HL-60/S4 treated with phorbol 12-myristate 13-acetate at 8.2 ng/mL for 4 days and 3 days (cell line): ENCODE results near the gene LMTK2.

Experiments used
- in situ Hi-C: fragments of 300-500 bp; cut with MboI; formaldehyde crosslinking; loops from 2 replicates; pipeline ENCODE4 v1.15.0; 2022; ENCODE audit warnings: low sequenced_read_pairs

The LMTK2 gene

DNA sequence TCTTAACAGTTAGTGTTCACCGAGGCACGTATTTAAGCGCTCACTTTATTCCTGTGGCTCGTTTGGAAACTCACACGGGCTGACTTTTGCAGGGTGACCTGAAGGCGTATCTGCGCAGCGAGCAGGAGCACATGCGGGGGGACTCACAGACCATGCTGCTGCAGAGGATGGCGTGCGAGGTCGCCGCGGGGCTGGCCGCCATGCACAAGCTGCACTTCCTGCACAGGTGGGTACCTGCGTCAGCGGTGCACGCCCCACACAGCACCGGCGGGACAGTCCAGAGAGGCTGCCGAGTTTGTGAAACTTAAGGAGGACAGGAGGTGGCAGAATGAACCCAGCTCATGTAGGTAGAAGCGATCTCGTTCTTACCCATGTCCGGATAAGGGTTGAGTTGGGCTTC is 64.8 kb downstream of the LMTK2 start:
- in situ Hi-C loops: no loop called here

DNA sequence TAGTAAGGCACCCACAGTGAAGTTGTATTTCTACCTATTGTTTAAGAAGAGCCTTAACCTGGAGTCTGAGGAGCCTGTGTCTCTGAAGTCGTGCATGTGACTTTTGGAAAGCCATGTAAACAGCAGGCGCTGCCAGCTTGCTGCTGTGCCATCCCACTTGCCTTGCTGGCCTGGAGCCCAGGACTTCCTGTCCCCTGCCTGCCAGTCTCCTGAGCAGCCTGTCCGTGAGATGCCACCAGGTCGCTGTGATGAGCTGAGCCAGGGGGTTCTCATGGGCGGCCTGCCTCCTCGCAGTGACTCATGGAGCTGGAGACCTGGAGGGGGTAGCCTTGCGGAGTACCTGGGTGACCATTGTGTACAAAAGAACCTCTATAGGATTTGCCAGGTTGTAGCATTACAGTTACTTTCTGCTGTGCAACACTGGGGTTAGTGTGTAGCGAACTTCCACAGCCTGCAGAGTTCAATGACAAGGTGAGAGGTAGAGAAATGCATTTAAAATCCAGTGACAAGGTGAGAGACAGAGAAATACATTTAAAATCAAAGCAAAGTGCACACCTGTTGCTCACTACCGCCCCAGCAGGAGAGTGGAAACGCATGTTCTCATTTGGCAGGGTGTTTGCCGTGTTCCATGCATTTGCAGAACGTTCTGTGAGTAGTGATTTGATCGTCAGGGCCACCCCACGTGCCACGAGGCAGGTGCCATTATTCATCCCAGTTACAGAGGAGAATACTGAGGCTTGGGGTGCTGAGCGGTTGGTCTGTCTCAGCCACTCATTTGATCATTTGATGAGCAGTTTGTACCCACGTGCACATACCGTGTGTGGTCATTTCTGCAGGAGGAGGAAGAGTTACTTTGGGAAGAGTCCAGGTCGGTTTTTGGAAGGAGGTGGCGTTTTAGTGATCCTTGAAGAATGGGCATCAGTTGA is 67.9 kb downstream of the LMTK2 start:
- in situ Hi-C loops: no loop called here

DNA sequence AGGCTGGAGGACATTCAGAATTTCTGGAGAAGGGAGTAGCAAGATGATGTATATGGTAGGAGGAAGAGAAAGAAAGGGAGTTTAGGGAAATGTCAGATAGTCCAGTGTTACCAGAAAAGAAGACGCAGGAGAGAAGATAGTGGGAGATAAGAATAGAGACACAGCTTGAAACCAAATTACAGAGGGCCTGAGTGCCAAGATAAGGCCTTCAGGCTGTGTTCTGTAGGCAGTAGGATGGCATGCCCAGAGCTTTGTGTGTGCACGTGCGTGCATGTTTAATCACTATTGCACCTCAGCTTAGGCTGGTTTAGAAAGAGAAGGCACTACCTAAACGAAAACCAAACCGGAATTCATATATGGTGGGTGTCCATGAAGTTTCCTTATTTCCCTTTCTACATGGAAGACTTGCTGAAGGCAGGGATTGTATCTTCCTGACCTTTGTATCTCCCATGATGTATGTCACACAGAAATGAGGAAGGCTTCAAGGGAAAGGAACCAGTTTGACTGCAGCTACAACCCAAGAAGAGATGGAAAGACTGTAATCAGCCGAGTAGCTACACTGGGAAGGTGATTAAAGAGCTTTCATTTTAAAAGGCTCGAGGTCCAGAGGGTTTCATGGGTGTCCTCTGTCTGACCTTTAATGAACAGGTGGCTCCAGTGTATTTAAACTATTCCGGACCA is 68.7 kb downstream of the LMTK2 start:
- in situ Hi-C loops: no loop called here

DNA sequence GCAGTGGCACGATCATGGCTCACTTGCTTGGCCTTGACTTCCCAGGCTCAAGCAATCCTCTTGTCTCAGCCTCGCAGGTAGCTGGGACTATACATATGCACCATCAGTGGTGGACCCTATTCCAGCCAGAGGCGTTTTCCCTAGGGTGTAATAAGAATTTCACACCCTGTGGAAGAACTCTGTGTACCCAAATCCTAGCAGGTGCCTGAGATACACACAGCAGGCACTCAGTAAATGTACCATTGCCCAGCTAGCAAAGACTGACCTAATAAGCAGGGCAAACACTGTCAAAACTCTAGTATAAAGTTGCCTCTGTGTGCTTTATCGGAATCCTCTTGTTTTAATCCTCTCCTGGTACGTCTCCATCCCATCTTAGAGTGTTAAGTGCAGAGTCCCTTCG is 70.9 kb downstream of the LMTK2 start:
- in situ Hi-C loops: no loop called here

DNA sequence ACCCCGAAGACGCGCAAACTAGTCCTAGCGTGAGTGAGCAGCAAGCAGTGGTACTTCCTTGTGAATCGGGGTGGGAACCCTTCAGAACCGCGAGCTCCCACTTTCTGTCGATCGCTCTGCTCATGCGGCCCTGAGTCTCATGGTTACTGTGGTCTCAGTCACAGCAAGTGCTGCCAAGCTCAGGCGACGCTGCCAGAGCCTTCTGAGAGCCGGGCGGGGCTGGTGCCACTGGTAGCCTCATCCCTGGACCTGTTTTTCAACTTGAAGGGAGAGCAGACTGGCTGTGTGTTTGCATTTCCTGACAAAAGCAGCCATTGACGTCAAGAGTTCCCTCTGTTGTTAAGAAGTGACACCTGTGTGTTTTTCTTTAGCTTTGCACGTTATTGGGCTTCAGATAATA is 71.7 kb downstream of the LMTK2 start:
- in situ Hi-C loops: no loop called here

DNA sequence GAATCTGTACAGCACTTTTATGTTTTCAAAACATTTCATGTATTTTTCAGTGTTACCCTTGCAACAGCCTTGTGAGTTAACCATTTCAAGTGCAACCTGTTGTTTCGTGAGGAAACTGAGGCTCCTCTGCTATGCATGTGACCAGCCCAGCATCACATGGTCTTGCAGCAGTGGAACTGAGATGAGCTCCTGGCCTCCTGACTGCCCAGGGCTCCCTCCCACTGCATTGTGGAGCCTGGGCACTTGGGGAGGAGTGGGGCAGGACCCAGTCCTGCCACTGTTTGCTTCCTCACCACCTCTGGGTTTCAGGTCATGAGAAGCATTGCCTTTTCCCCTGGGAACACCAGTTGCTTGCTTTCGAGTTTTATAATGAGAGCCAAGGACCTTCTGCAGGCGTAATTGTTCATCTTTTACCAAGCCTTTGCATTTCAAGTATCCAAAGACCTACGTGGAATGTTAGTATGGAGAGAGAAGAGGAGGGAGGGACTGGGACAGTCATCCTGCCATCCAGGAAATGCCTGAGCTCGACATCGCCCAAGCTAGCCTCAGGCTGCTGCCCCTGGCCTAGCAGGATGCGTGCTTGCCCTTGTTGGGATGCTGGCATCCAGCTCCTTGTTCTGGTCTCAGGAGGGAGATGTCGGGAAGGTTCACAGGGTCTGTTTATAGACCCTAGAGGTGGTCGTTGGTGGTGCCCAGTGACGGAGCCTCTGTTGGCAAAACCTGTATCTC is 72.3 kb downstream of the LMTK2 start:
- in situ Hi-C loops: no loop called here

DNA sequence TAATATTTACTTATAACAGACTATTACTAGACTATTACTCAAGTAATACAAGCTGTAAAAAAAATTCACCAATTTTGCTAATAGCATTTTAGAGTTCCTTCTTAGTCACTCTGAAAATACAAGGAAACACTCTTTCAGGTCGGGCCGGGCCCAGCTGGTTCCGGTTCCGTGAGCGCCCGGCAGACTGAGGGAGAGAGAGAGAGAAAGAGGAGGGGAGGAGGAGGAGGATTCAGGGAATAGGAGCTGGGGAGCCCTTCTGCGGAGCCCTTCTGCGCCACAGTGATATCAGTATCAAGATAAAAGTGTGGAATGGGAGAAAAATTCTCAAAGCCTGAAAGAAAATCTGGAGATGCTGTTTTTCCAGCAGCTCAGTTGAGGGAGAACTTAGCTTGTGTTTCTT is 74.1 kb downstream of the LMTK2 start:
- in situ Hi-C loops: no loop called here

DNA sequence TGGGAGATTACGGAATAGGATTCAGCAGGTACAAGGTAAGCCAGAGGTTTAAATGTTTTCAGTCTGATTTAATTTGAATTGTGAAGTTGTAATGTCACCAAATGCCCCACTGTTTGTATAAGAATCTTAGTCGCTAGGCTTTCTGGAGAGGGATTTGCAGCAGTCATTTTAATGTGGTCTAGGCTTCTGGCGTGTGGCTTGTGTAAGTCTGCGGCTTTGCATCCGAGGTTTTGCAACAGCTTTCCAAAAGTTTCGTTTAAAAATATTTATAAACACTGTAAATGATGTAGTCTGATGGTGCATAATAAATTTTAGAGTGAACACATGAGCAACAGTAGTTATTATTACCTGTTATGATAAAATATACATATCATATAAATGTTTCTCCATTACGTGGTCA is 78.4 kb downstream of the LMTK2 start:
- in situ Hi-C loops: no loop called here

DNA sequence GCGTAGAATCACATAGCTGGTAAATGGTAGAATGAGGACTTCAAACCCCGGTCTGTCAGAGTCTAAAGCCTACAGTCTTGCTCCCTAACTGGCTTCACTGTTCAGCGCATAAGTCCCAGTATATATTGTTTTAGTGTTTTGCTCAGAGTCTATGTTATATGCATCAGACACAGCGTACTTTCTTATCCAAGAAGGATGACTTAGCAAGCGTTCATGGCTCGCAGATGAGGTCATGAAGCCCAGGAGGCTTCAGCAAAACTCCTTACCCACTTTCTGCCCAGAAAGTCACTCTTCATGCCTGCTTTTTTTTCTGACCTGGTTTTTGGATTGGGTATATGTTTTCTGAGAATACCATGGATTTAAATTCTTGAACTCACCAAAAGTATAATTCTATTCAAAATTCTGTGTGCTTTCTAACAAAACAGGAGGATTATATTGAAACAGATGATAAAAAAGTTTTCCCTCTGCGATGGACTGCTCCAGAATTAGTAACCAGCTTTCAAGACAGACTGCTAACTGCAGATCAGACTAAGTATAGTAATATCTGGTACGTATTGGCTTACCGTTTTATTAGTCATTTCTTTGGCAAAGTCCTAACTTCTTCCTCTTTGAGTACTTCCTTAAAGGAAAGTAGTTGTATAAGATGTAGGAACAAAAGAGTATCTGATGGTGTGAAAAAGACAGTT is 79.9 kb downstream of the LMTK2 start:
- in situ Hi-C loops: no loop called here

DNA sequence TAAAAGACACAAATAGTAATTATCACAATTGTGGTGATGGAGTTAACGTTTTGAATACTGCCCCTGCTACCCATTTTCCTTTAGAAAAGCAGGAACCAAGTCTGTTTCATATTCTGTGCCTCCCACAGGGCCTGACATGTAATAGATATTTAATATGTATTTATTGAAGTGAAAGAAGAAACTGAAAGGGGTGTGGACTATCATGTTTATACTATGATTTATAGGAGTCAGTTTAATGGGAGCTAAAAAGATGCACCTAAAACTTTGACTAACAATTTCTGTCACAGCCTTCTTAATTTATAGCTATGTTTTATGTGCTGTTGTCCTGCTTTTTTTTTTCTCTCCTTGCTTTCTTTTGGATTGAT is 80.5 kb downstream of the LMTK2 start:
- in situ Hi-C loops: no loop called here

DNA sequence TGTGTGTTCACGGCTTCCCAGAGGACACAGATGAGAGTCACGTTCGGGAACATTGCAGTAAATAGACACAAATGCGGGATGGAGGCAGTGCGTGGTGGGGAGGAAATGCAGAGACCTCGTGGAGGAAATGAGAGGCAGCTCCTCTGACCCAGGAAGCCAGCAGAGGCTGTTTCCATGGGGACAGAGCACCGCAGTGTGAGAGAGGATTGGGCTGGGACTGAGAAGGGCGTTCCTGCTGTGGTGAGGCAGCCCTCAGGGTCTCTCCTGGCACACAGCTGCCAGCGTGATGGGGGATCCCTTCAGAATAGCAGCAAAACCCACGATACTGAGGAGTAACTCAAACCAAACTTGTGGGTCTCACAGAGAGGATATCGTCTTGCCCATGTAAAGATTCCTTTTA is 82.9 kb downstream of the LMTK2 start:
- in situ Hi-C loops: no loop called here

DNA sequence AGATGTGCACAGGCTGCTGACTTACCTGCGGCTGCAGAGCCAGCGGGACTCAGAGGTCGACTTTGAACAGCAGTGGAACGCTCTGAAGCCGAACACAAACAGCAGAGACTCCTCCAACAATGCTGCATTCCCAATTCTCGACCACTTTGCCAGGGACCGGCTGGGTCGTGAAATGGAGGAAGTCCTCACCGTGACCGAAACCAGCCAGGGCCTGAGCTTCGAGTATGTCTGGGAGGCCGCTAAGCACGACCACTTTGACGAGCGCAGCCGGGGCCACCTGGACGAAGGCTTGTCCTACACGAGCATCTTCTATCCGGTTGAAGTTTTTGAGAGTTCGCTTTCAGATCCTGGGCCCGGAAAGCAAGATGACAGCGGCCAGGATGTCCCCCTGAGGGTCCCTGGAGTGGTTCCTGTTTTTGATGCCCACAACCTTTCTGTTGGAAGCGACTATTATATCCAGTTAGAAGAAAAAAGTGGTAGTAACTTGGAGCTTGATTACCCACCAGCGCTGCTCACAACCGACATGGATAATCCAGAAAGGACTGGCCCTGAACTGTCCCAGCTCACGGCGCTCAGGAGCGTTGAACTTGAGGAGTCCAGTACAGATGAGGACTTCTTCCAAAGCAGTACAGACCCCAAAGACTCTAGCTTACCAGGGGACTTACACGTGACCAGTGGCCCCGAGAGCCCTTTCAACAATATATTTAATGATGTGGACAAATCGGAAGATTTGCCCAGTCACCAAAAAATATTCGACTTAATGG is 85.2 kb downstream of the LMTK2 start:
- in situ Hi-C loops: no loop called here

DNA sequence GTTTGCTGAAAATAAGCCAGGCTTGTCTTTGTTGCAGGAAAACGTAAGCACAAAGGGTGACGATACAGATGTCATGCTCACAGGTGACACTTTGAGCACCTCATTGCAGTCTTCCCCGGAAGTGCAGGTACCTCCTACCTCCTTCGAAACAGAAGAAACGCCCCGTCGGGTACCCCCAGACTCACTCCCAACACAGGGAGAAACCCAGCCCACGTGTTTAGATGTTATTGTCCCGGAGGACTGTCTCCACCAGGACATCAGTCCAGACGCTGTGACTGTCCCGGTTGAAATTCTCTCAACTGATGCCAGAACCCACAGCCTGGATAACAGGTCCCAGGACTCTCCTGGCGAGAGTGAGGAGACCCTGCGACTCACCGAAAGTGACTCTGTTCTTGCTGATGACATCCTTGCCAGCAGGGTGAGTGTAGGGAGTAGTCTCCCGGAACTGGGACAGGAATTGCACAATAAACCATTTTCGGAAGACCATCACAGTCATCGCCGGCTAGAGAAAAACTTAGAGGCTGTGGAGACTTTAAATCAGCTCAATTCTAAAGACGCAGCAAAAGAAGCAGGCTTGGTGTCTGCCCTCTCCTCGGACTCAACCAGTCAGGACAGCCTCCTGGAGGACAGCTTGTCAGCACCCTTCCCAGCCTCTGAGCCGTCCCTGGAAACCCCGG is 86.3 kb downstream of the LMTK2 start:
- in situ Hi-C loops: no loop called here

DNA sequence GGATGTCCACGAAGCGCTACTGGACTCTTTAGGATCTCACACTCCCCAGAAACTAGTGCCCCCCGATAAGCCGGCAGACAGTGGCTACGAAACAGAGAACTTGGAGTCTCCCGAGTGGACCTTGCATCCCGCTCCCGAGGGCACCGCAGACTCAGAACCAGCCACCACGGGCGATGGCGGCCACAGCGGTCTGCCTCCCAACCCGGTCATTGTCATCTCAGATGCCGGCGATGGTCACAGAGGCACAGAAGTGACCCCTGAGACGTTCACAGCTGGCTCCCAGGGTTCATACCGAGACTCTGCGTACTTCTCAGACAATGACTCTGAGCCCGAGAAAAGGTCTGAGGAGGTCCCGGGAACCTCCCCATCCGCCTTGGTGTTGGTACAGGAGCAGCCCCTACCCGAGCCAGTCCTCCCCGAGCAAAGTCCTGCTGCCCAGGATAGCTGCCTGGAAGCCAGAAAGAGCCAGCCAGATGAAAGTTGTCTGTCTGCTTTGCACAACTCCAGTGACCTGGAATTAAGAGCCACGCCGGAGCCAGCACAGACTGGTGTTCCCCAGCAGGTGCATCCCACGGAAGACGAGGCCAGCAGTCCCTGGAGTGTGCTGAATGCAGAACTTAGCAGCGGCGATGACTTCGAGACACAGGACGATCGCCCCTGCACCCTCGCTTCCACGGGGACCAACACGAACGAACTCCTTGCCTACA is 87.0 kb downstream of the LMTK2 start:
- in situ Hi-C loops: no loop called here

DNA sequence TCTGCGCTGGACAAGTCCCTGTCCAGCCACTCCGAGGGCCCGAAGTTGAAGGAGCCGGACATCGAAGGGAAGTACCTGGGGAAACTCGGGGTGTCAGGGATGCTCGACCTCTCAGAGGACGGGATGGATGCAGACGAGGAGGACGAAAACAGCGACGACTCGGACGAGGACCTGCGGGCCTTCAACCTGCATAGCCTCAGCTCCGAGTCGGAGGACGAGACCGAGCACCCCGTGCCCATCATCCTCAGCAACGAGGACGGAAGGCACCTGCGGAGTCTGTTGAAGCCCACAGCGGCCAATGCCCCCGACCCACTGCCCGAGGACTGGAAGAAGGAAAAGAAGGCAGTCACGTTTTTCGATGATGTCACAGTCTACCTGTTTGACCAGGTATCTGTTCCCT is 87.5 kb downstream of the LMTK2 start:
- in situ Hi-C loops: no loop called here

DNA sequence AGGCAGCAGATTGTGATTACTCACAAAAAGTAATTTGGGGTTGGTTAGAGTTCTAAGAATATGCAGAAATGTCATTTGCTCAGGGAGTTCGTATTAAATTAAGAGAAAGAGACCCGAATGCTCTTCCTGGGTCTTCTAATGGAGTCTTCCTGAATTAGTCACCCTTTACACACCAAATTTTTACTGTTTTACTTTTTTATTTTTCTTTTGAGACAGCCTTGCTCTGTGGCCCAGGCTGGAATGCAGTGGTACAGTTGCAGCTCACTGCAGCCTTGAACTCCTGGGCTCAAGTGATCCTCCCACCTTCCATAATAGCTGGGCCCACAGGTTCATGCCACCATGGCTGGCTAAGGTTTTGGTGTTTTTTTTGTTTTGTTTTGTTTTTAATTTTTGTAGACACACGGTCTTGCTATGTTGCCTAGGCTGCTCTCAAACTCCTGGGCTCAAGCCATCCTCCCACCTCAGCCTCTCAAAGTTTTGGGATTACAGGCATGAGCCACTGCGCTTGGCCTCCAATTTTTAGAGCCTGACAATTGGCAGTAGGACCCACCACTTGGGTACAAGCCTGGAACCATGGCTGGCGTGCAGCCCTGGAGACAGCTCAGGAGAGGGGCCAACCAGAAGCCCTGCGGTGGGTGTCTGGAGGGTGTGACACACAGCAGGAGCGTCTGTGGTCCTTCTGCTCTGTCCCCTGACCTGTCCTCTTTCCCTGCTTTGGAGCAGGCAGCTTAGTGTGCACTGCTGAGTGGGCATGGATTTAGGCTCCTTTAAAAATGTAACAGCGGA is 88.2 kb downstream of the LMTK2 start:
- in situ Hi-C loops: no loop called here

DNA sequence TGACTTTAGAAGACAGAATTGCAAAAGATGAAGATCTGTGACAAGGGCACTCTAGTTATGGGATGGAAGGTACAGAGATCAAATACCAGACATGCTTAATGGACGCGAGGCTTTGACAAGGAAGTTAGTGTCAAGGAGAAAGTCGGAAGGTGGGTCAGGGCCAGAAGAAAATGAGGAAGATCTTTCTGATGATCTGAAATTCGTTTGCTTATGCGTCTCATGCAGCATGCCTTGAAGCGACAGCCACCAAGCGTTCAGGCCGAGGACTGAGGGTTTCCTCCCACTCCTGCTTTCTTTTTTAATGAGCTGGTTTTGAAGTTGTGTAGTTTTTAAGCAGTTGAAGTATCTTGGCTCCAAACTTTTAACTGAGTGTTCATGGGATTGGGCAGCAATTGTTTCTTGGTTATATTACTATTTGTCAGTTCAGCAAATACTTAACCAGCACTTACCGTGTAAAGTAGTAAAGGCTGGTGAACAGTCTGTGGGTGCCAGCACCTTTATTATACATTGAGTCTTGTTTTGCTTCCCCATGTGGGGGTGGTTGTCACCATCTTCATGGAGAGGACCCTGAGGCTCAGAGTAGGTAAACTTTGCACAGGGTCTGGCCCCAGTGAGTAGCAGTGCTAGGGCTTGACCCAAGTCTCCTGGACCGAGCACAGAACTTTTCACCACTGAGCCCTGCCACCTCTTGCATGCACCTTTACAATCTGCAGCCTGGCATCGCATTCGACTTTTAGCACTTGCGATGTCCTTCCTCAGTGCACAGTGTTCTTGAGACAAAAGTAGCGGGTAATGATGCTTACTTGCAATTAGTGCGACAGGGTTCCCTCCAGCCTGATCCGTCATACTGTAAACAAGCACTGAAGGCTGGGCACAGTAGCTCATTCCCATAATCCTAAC is 90.3 kb downstream of the LMTK2 start:
- in situ Hi-C loops: no loop called here

DNA sequence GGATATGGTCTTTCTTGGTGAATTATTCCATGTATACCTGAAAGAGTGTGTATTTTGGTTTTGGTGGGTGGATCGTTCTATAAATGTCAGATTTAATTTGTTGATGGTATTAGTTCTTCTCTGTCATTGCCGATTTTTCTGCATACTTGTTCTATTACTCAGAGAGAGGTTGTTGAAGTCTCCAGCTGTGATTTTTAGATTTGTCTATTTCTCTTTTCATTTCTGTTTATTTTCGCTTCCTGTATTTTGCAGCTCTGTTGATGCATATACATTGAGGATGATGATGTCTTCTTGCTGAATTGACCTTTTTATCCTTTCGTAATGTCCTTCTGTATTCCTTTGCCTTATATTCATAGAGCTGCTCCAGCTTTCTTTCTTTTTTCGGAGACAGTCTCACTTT is 92.5 kb downstream of the LMTK2 start:
- in situ Hi-C loops: no loop called here
